SU-DHL-6 (cell line): ENCODE data around the gene C1orf185.

Experiments used
- H2AFZ ChIP-seq: fragments of 200-600 bp; sonication (generic); 2 replicates; pipeline ENCODE4 v1.6.1; 2014; ENCODE audit warnings: low read depth, mild to moderate bottlenecking, moderate library complexity, mixed read lengths, antibody characterized with exemption, low read length; ENCODE audit not compliant: severe bottlenecking
- H3F3A ChIP-seq: fragments of 200-600 bp; shearing (Covaris generic); 2 replicates; pipeline ENCODE4 v1.6.0; 2016; ENCODE audit warnings: antibody characterized with exemption, mild to moderate bottlenecking; ENCODE audit not compliant: insufficient read depth
- H3K27ac ChIP-seq: fragments of 200-600 bp; sonication (generic); 2 replicates; pipeline ENCODE4 v1.5.1; 2016; ENCODE audit warnings: low read depth, mild to moderate bottlenecking, low read length, moderate library complexity, mixed read lengths
- H3K27me3 ChIP-seq: fragments of 200-600 bp; sonication (generic), shearing (Covaris generic); 2 replicates; pipeline ENCODE4 v1.6.0; 2014; ENCODE audit warnings: mild to moderate bottlenecking, low read length
- H3K36me3 ChIP-seq: fragments of 200-600 bp; sonication (generic); 2 replicates; pipeline ENCODE4 v1.6.1; 2014; ENCODE audit warnings: mild to moderate bottlenecking, low read length, mixed read lengths
- H3K4me2 ChIP-seq: fragments of 300-600, 200-600 bp; shearing (Covaris generic), sonication (generic); 2 replicates; pipeline ENCODE4 v1.6.0; 2014; ENCODE audit warnings: low read length, low read depth, mild to moderate bottlenecking; ENCODE audit not compliant: poor library complexity, severe bottlenecking
- H3K4me3 ChIP-seq: fragments of 200-600 bp; sonication (generic); 2 replicates; pipeline ENCODE4 v1.5.1; 2014; ENCODE audit warnings: antibody characterized with exemption, low read length, mild to moderate bottlenecking, mixed read lengths; ENCODE audit not compliant: insufficient read depth, poor library complexity, severe bottlenecking
- H3K79me2 ChIP-seq: fragments of 200-600 bp; sonication (generic); 2 replicates; pipeline ENCODE4 v1.6.1; 2014; ENCODE audit warnings: mild to moderate bottlenecking, low read length, moderate library complexity; ENCODE audit not compliant: insufficient read depth
- H3K9ac ChIP-seq: fragments of 200-600 bp; sonication (generic); 2 replicates; pipeline ENCODE4 v1.7.0; 2014; ENCODE audit warnings: mild to moderate bottlenecking, low read length
- H3K9me2 ChIP-seq: fragments of 200-600 bp; sonication (generic); replicated peaks from 2 replicates; pipeline ENCODE4 v1.6.1; 2014; ENCODE audit warnings: low read length; ENCODE audit not compliant: insufficient read depth
- H3K9me3 ChIP-seq: fragments of 200-600 bp; sonication (generic); 2 replicates; pipeline ENCODE4 v1.6.1; 2014; ENCODE audit warnings: low read length, mixed read lengths; ENCODE audit not compliant: insufficient read depth
- H4K20me1 ChIP-seq: fragments of 200-600 bp; sonication (generic); 2 replicates; pipeline ENCODE4 v1.6.1; 2014; ENCODE audit warnings: low read depth, mild to moderate bottlenecking, antibody characterized with exemption, low read length, moderate library complexity, mixed read lengths
- EZH2phosphoT487 ChIP-seq: fragments of 200-600 bp; sonication (generic), shearing (Covaris generic); conservative IDR thresholded peaks from 2 replicates; pipeline ENCODE4 v1.6.1; 2018; ENCODE audit warnings: mild to moderate bottlenecking, antibody characterized with exemption, low read length, moderate library complexity, mixed read lengths
- TF ChIP-seq, protein P1 (sequence below): fragments of 200-600 bp; sonication (generic); IDR thresholded peaks from one replicate; pipeline ENCODE4 v1.5.1; 2017; ENCODE audit warnings: antibody characterized with exemption, mild to moderate bottlenecking, low read length, moderate library complexity; ENCODE audit not compliant: insufficient read depth, poor library complexity, severe bottlenecking

The C1orf185 gene

DNA sequence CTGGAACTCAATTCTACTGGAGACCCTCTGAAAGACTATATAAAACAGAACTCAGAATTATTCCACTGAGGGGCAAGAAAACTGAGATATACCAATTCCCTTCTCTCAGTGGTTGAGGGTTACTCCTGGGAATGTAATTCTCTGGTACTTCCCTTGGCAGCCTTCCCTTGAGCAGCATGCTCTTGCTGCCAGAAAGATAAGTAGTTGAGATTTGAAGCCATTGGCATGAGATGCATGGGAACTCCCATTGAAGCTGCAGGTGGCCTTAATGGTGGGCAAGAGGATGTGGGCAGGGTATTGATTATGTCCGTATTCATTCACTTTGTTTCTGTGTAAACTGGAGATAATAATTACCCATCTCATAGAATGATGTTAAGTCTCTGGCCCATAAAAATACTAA lies 28.6 kb upstream of the C1orf185 start:
- Histone ChIP-seq H4K20me1 (no peaks in the 10 kb centered on the region), H3K27me3 (no peaks in the 10 kb centered on the region), H3K36me3 (no peaks in the 10 kb centered on the region), H3K27ac (no peak overlapping the region), H3K79me2 (no peaks in the 10 kb centered on the region), H3K9me3 (no peaks in the 10 kb centered on the region), H3K9me2 (no peaks in the 10 kb centered on the region), H3K4me2 (no peak overlapping the region), H2AFZ (no peak overlapping the region), H3K4me3 (no peak overlapping the region), H3F3A (no peaks in the 10 kb centered on the region), H3K9ac (no peak overlapping the region)
- TF ChIP-seq, protein P1, sequence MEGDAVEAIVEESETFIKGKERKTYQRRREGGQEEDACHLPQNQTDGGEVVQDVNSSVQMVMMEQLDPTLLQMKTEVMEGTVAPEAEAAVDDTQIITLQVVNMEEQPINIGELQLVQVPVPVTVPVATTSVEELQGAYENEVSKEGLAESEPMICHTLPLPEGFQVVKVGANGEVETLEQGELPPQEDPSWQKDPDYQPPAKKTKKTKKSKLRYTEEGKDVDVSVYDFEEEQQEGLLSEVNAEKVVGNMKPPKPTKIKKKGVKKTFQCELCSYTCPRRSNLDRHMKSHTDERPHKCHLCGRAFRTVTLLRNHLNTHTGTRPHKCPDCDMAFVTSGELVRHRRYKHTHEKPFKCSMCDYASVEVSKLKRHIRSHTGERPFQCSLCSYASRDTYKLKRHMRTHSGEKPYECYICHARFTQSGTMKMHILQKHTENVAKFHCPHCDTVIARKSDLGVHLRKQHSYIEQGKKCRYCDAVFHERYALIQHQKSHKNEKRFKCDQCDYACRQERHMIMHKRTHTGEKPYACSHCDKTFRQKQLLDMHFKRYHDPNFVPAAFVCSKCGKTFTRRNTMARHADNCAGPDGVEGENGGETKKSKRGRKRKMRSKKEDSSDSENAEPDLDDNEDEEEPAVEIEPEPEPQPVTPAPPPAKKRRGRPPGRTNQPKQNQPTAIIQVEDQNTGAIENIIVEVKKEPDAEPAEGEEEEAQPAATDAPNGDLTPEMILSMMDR: no peak
- no peak for TF ChIP-seq EZH2phosphoT487

DNA sequence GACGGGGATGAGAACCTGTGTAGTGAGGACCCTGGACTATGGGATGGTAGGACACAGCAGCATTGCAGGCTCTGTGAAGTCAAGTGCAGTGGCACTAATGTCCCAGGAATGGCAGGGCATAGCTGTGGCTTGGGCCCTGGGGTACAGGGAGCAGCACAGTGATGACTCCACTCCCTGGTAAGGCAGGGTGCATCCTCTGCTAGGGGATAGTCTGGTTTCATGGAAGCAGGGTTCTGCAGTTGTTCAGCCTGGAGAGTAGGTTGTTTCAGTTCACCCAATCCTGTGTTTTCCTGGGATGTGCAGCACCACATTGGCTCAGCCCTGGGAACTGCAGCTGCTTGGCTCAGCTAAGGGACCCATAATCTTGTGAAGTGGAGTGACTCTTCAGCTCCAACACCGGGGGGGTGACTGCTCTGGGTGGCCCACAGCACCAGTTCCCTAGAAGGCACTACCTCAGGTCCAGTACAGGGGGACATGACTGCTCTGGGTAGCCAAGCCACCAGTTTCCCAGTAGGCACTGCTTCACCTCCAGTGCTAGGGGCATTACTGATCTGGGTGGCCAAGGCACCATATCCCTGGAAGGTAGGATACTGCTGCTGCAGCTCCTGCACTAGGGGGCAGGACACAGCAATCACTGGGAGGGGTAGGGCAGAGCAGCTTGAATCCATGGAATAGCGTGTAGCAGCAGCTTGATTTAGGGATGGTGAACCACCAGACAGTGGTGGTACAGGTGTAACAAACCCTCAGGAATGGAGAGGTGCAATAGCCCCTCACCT lies 15.3 kb upstream of the C1orf185 start:
- Histone ChIP-seq H3K4me2 (no peak overlapping the region), H3F3A (no peaks in the 10 kb centered on the region), H2AFZ (no peak overlapping the region), H3K79me2 (no peaks in the 10 kb centered on the region), H3K27ac (no peak overlapping the region), H3K4me3 (no peak overlapping the region), H3K36me3 (no peaks in the 10 kb centered on the region), H3K9me2 (no peaks in the 10 kb centered on the region), H4K20me1 (no peaks in the 10 kb centered on the region), H3K9ac (no peak overlapping the region), H3K27me3 (no peaks in the 10 kb centered on the region), H3K9me3 (no peaks in the 10 kb centered on the region)
- TF ChIP-seq, protein P1: no peak
- no peak for TF ChIP-seq EZH2phosphoT487

DNA sequence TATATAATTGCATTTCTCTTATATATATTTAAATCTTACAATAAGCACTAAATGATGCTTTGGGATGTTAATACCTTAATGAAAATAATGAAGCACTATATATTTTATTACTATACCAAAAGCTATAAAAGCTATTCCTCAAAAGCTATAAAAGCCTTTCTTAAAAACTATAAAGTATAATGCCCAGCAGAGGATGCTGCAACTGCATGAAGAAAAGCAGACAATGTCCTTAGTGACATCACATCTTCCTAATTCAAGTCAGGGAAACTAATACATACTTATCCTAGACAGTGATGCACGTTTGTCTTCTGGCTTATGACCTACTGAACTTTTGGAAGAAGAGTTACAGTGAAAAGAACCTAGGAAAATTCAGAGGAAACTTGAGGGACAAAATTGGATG lies 13.6 kb upstream of the C1orf185 start:
- H3K9me2 ChIP-seq: no peaks in the 10 kb centered on the region
- H3K27me3 ChIP-seq: no peaks in the 10 kb centered on the region
- no peaks in the 10 kb centered on the region for H3K79me2 ChIP-seq
- H4K20me1 ChIP-seq: no peaks in the 10 kb centered on the region
- H3K27ac ChIP-seq: no peak overlapping the region
- H3K36me3 ChIP-seq: no peaks in the 10 kb centered on the region
- no peak overlapping the region for H3K4me2 ChIP-seq
- TF ChIP-seq EZH2phosphoT487: no peak
- H3K9me3 ChIP-seq: no peaks in the 10 kb centered on the region
- H2AFZ ChIP-seq: no peak overlapping the region
- no peak overlapping the region for H3K9ac ChIP-seq
- H3K4me3 ChIP-seq: no peak overlapping the region
- H3F3A ChIP-seq: no peaks in the 10 kb centered on the region

DNA sequence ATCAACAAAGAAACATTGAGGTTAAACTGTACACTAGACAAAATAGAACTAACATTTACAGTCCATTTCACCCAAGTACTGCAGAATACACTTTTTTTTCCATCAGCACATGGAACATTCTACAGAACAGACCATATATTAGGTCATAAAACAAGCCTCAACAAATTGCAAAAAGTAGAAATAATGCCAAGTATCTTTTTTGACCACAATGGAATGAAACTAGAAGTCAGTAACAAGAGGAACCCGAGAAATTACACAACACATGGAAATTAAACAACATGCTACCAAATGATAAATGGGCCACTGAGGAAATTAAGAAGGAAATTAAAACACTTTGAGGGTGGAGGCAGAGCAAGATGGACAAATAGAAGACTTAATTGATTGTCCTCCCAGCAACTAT lies 8.4 kb upstream of the C1orf185 start:
- no peak overlapping the region for H3K9ac ChIP-seq
- TF ChIP-seq EZH2phosphoT487: no peak
- TF ChIP-seq, protein P1: no peak
- no peak overlapping the region for H3K4me3 ChIP-seq
- H3F3A ChIP-seq: no peaks in the 10 kb centered on the region
- H3K27me3 ChIP-seq: no peaks in the 10 kb centered on the region
- no peaks in the 10 kb centered on the region for H3K36me3 ChIP-seq
- H3K9me3 ChIP-seq: no peaks in the 10 kb centered on the region
- no peaks in the 10 kb centered on the region for H3K79me2 ChIP-seq
- H3K27ac ChIP-seq: no peak overlapping the region
- no peak overlapping the region for H2AFZ ChIP-seq
- H3K9me2 ChIP-seq: no peaks in the 10 kb centered on the region
- H4K20me1 ChIP-seq: no peaks in the 10 kb centered on the region
- no peak overlapping the region for H3K4me2 ChIP-seq
